ENCODE measurements around the gene PTX3. TPM values are rescaled to one million over a fixed set of nuclear protein-coding genes. Genes with fewer than 3 reads are reported as not detected.

PTX3 gene
- total RNA-seq, 1 donor from 2014 or later = 41.2 TPM

DNA sequence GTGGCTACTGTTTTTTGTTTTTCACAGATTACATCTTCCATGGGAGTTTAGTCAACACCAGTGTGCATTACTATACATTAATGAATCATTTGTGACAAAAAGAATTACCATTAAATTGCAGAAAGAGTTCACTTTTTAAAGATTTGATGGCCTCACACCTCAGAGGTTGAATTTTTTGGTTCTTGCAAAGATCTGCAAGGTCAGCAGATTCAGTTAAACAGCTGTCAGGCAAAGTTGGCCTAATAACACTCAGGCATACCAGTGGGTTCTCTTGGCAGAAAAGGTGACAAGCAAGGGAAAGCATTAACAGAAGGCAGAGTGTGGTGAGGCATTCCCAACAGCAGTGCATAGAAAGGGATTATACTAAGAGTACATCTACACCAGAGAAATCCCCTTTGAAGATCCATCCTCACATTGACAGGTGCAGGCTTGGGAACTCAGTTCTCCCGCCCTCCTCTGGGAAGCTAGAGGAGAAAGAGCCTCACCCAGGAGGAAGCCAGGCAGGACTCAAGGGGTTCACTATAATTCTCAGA lies 24.3 kb upstream of the PTX3 start:
- H3K36me3 Mint-ChIP-seq (ENCODE audit: low read depth) = no peaks in the 10 kb centered on the region
- H3K4me3 Mint-ChIP-seq (ENCODE audit: unreplicated experiment) = no peak overlapping the region
- no peak overlapping the region for H3K27ac Mint-ChIP-seq (ENCODE audit: unreplicated experiment)
- no peak for DNase-seq (ENCODE audit: low spot score)
- H3K27me3 Mint-ChIP-seq (ENCODE audit: low read depth) = no peaks in the 10 kb centered on the region
- H3K4me1 Mint-ChIP-seq (ENCODE audit: low read depth) = peaks cover 7% of the 10 kb centered on the region
- TF ChIP-seq, protein P1, sequence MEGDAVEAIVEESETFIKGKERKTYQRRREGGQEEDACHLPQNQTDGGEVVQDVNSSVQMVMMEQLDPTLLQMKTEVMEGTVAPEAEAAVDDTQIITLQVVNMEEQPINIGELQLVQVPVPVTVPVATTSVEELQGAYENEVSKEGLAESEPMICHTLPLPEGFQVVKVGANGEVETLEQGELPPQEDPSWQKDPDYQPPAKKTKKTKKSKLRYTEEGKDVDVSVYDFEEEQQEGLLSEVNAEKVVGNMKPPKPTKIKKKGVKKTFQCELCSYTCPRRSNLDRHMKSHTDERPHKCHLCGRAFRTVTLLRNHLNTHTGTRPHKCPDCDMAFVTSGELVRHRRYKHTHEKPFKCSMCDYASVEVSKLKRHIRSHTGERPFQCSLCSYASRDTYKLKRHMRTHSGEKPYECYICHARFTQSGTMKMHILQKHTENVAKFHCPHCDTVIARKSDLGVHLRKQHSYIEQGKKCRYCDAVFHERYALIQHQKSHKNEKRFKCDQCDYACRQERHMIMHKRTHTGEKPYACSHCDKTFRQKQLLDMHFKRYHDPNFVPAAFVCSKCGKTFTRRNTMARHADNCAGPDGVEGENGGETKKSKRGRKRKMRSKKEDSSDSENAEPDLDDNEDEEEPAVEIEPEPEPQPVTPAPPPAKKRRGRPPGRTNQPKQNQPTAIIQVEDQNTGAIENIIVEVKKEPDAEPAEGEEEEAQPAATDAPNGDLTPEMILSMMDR (IDR thresholded peaks at IDR 0.05) = no peak
- H3K9me3 Mint-ChIP-seq (ENCODE audit: low read depth) = peaks cover 6% of the 10 kb centered on the region

DNA sequence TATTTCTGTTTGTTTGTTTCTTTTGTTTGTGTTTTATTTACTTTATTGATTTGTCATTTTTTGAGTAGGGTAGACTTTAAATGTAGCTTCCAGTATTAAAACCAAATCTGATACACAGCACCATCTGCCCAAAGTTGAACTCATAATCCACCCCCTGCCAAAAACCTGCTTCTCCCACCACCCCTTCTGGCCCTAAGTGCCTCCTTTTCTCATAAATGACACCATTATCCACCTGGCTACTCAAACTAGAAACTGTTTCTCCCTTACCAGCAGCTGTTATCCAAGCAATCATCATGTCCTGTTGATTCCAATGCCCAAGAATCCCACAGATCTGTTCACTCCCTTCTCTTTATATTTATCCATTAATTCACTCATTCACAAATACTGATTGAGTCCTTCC lies 21.8 kb upstream of the PTX3 start:
- Mint-ChIP-seq H3K4me3 (ENCODE audit: unreplicated experiment) (no peak overlapping the region), H3K9me3 (ENCODE audit: low read depth) (peaks cover 6% of the 10 kb centered on the region), H3K4me1 (ENCODE audit: low read depth) (peaks cover 13% of the 10 kb centered on the region), H3K27ac (ENCODE audit: unreplicated experiment) (no peak overlapping the region), H3K27me3 (ENCODE audit: low read depth) (no peaks in the 10 kb centered on the region), H3K36me3 (ENCODE audit: low read depth) (no peaks in the 10 kb centered on the region)
- no peak for DNase-seq (ENCODE audit: low spot score)
- TF ChIP-seq, protein P1 (IDR thresholded peaks at IDR 0.05) = no peak

GRCh38 chr3:157416347-157417087 lies 20.1 kb upstream of the PTX3 start:
- DNase-seq (ENCODE audit: low spot score) = no peak
- TF ChIP-seq, protein P1 (IDR thresholded peaks at IDR 0.05) = no peak
- no peaks in the 10 kb centered on the region for H3K27me3 Mint-ChIP-seq (ENCODE audit: low read depth)
- no peak overlapping the region for H3K27ac Mint-ChIP-seq (ENCODE audit: unreplicated experiment)
- peaks cover 17% of the 10 kb centered on the region for H3K4me1 Mint-ChIP-seq (ENCODE audit: low read depth)
- no peaks in the 10 kb centered on the region for H3K36me3 Mint-ChIP-seq (ENCODE audit: low read depth)
- H3K4me3 Mint-ChIP-seq (ENCODE audit: unreplicated experiment) = no peak overlapping the region
- H3K9me3 Mint-ChIP-seq (ENCODE audit: low read depth) = peaks cover 2% of the 10 kb centered on the region

- no peak overlapping the region for H3K4me3 Mint-ChIP-seq (ENCODE audit: unreplicated experiment)
- no peak overlapping the region for H3K27ac Mint-ChIP-seq (ENCODE audit: unreplicated experiment)
- no peaks in the 10 kb centered on the region for H3K36me3 Mint-ChIP-seq (ENCODE audit: low read depth)
- DNase-seq (ENCODE audit: low spot score) = no peak
- H3K4me1 Mint-ChIP-seq (ENCODE audit: low read depth) = peaks cover 17% of the 10 kb centered on the region
- H3K9me3 Mint-ChIP-seq (ENCODE audit: low read depth) = no peaks in the 10 kb centered on the region
- TF ChIP-seq, protein P1 (IDR thresholded peaks at IDR 0.05) = no peak
- H3K27me3 Mint-ChIP-seq (ENCODE audit: low read depth) = no peaks in the 10 kb centered on the region
Measured at GRCh38 chr3:157417247-157417646, 19.4 kb upstream of the PTX3 start.

DNA sequence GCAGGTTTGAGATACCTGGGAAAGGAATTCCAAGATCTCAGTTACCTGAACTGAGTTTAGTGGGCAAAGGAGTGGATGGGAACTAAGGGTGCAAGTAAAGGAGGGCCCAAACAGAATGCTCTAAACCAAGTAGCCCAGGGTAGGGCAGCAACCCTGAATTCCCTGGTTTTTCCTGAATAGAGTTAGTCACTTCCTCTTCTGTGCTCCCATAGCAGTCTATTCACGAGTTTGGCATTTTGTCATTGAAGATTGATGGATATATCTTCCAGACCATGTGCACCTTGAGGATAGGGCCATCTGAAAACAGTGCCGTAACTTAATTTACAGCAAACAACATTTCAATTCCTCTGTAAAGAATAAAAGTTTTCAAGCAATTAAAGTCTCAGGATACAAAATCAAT lies 18.5 kb upstream of the PTX3 start:
- no peak for DNase-seq (ENCODE audit: low spot score)
- H3K36me3 Mint-ChIP-seq (ENCODE audit: low read depth) = no peaks in the 10 kb centered on the region
- H3K4me1 Mint-ChIP-seq (ENCODE audit: low read depth) = peaks cover 17% of the 10 kb centered on the region
- TF ChIP-seq, protein P1 (IDR thresholded peaks at IDR 0.05) = no peak
- no peak overlapping the region for H3K27ac Mint-ChIP-seq (ENCODE audit: unreplicated experiment)
- no peaks in the 10 kb centered on the region for H3K27me3 Mint-ChIP-seq (ENCODE audit: low read depth)
- no peaks in the 10 kb centered on the region for H3K9me3 Mint-ChIP-seq (ENCODE audit: low read depth)
- H3K4me3 Mint-ChIP-seq (ENCODE audit: unreplicated experiment) = no peak overlapping the region

Data from chondrocyte (in vitro differentiated cells).